ENCODE results near the gene XAGE1A. TPM values are rescaled to one million over a fixed set of nuclear protein-coding genes. Genes with fewer than 3 reads are reported as not detected.
"Not testable (repeated sequence)": the region's sequence is repeated elsewhere in the genome, so short reads cannot be mapped to it uniquely, and the experiment has no call there.

XAGE1A gene
- total and polyA plus RNA-seq, 8 donors: not detected

DNA sequence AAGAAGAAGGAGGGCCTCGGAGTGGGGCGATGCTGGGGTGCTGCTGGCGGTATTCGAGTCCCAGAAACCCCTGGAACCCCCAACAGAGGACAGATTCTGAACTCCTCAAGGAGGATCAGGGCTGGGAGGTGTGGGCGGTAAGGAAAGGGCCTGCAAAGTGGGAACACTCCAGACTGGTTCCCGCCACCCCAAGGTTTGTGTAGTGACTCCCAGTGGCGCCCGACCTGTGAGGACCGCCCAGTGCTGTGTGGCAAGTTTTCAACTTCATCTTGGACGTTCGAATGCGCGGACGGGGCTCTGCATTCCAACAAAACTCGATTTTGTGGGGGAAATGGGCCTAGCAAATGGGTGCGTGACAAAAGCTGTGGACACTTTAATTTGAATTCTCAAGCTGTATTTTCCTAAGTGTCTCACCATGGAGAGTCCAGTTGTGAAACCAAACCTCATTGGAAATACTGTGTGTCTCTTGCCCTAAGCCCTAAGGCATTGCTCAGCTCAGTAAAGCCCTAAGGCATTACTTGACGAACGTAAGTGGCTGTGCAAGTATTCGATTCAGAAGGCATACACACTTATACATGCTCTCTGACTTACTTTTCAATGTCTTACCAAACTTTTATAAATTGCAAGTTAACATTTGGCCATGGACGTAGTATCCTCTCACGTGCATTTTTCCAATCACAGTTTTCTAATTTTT is 48.7 kb downstream of the XAGE1A start:
- H3K4me1 ChIP-seq: no peaks in the 10 kb centered on the region
- WGBS, 5 donors: 81 to 98% (median 92%) methylated on average over 14 to 21 of the region's 21 CpGs
- H3K27ac ChIP-seq: no peak overlapping the region
- intact Hi-C loops (cut with DNase I; ENCODE audit: low total_unique reads): no loop called here
- H3K4me3 ChIP-seq: no peak overlapping the region
- peaks cover 0 to 9% (median 0%) of the 10 kb centered on the region in 3 donors for H3K27me3 ChIP-seq
- no peaks in the 10 kb centered on the region for H3K36me3 ChIP-seq
- TF ChIP-seq CTCF (IDR thresholded peaks at IDR 0.05) (no peak), POLR2A (IDR thresholded peaks at IDR 0.05) (no peak), POLR2AphosphoS5 (IDR thresholded peaks at IDR 0.05) (no peak), EP300 (IDR thresholded peaks at IDR 0.05) (no peak)
- H3K9me3 ChIP-seq: peaks cover 0 to 6% (median 0%) of the 10 kb centered on the region in 4 donors
- no peak for DNase-seq

DNA sequence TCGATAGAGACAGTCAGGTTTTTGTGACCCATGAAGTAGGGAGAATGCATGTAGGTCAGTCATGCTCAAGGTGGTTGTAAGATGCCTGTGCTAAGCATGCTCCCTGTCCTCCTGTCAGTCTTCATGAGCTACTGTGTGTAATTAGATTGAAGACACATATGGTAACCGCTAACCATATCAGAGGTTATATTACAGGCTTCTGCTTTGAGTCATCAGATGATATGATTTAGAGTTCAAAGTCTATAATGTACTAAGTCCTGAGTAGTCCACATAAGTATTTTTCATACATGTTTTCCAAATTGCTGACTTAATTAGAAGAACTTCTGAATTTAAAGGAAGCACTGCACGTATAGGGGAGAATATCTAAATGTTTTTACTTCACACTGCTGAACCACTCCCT is 53.2 kb downstream of the XAGE1A start:
- H3K4me3 ChIP-seq; H3K36me3 ChIP-seq; intact Hi-C loops (cut with DNase I; ENCODE audit: low total_unique reads); H3K4me1 ChIP-seq; DNase-seq; H3K27ac ChIP-seq; H3K9me3 ChIP-seq: not testable (repeated sequence)
- peaks cover 0 to 11% (median 0%) of the 10 kb centered on the region in 3 donors for H3K27me3 ChIP-seq
- 37 to 62% (median 59%) methylated on average over 2 to 3 of the region's 3 CpGs for WGBS, 5 donors

Small RNA genes lying within 50 kb of the gene (small RNA-seq; reads per million reads assigned to genes)
- gene BX510359.8 (0 reads per million in 4 donors), gene RBM22P7 (0 reads per million in 4 donors)

Other genes starting within 250 kb of the XAGE1A start
- gene XAGE2, start 126.8 kb upstream of the XAGE1A start, total RNA-seq: not detected
- not detected for gene XAGE2, start 126.8 kb upstream of the XAGE1A start, polyA plus RNA-seq
- not detected for gene XAGE1B, start 21.3 kb downstream of the XAGE1A start, total RNA-seq
- gene XAGE1B, start 21.3 kb downstream of the XAGE1A start, polyA plus RNA-seq: not detected
- gene SSX7, start 159.1 kb downstream of the XAGE1A start, total RNA-seq: not detected
- gene SSX7, start 159.1 kb downstream of the XAGE1A start, polyA plus RNA-seq: not detected
- gene SSX2, start 211.4 kb downstream of the XAGE1A start, total RNA-seq: not detected
- gene SSX2, start 211.4 kb downstream of the XAGE1A start, polyA plus RNA-seq: not detected

All from stomach (tissue), 9 donors.